Cardiac muscle cell (in vitro differentiated cells and primary cell): Measurements from ENCODE around the gene HOXD13. TPM values are rescaled to one million over a fixed set of nuclear protein-coding genes. Genes with fewer than 3 reads are reported as not detected.

Experiments used
- DNase-seq, 2 donors: peaks; one replicate each; pipeline versions ENCODE4 v3.0.0 to v3.0.0-alpha.2; 2010 to 2017; ENCODE audit warnings: low read depth in 1 of 2, low spot score in 1 of 2
- H3K27ac ChIP-seq: fragments of 200-600 bp; sonication (generic); 2 replicates; pipeline ENCODE4 v1.5.1; 2016
- H3K27me3 ChIP-seq: fragments of 200-600 bp; sonication (generic); 2 replicates; pipeline ENCODE4 v1.6.0; 2016; ENCODE audit warnings: control low read depth
- H3K36me3 ChIP-seq: fragments of 200-600 bp; sonication (generic); 2 replicates; pipeline ENCODE4 v1.5.1; 2016; ENCODE audit warnings: control low read depth
- H3K4me1 ChIP-seq: fragments of 200-600 bp; sonication (generic); 2 replicates; pipeline ENCODE4 v1.8.1; 2017; ENCODE audit warnings: low read depth, mild to moderate bottlenecking, mixed run types
- H3K4me3 ChIP-seq: fragments of 200-600 bp; sonication (generic); 2 replicates; pipeline ENCODE4 v1.5.1; 2016; ENCODE audit warnings: mild to moderate bottlenecking
- H3K9me3 ChIP-seq: fragments of 200-600 bp; sonication (generic); 2 replicates; pipeline ENCODE4 v1.5.1; 2017; ENCODE audit warnings: low read depth, mild to moderate bottlenecking, control low read depth
- CTCF ChIP-seq: IDR thresholded peaks from 2 replicates; pipeline ENCODE4 v1.5.1; 2012; ENCODE audit warnings: low read depth, mild to moderate bottlenecking, low read length
- polyA plus RNA-seq: library from polyadenylated mRNA; unstranded; fragments of >200 nt; fragmentation: Nextera tagmentation; extraction: Ambion mirVana; gene quantifications from 2 replicates; pipeline ENCODE4 v1.2.1, GENCODE V29; 2016
- total RNA-seq: library from RNA; depleted of rRNA; stranded (reverse); fragments of >200 nt; gene quantifications from 2 replicates; pipeline ENCODE4 v1.2.3, GENCODE V29; 2016

HOXD13 gene
- total and polyA plus RNA-seq, 2 experiments from 2014 or later = not detected

GRCh38 chr2:176090862-176091261 is 1.7 kb upstream of the HOXD13 start:
- no peak for DNase-seq
- no peaks in the 10 kb centered on the region for H3K9me3 ChIP-seq
- H3K36me3 ChIP-seq = no peaks in the 10 kb centered on the region
- TF ChIP-seq CTCF = no peak
- H3K27me3 ChIP-seq = peaks cover 100% of the 10 kb centered on the region
- peaks cover 3% of the 10 kb centered on the region for H3K4me1 ChIP-seq
- H3K4me3 ChIP-seq = no peak overlapping the region
- H3K27ac ChIP-seq = no peak overlapping the region

GRCh38 chr2:176091329-176092258 is 927 bp upstream of the HOXD13 start:
- TF ChIP-seq CTCF = no peak
- peaks cover 100% of the 10 kb centered on the region for H3K27me3 ChIP-seq
- H3K4me1 ChIP-seq = no peaks in the 10 kb centered on the region
- no peak overlapping the region for H3K27ac ChIP-seq
- no peaks in the 10 kb centered on the region for H3K36me3 ChIP-seq
- no peak for DNase-seq
- no peak overlapping the region for H3K4me3 ChIP-seq
- H3K9me3 ChIP-seq = no peaks in the 10 kb centered on the region

GRCh38 chr2:176093145-176093897 is 800 bp downstream of the HOXD13 start:
- peak overlapping the region; percentile 26 for H3K4me3 ChIP-seq
- DNase-seq = no peak

GRCh38 chr2:176093898-176094249 is 1.4 kb downstream of the HOXD13 start:
- no peak for TF ChIP-seq CTCF
- Histone ChIP-seq H3K27me3 (peaks cover 100% of the 10 kb centered on the region), H3K4me1 (no peaks in the 10 kb centered on the region), H3K27ac (no peak overlapping the region), H3K9me3 (no peaks in the 10 kb centered on the region), H3K4me3 (no peak overlapping the region), H3K36me3 (no peaks in the 10 kb centered on the region)
- DNase-seq = no peak

More at GRCh38 chr2:176093145-176093897, 800 bp downstream of the HOXD13 start:
- no peak for TF ChIP-seq CTCF
- Histone ChIP-seq H3K4me1 (no peaks in the 10 kb centered on the region), H3K36me3 (no peaks in the 10 kb centered on the region), H3K27me3 (peaks cover 100% of the 10 kb centered on the region), H3K27ac (no peak overlapping the region), H3K9me3 (no peaks in the 10 kb centered on the region)

GRCh38 chr2:176094349-176094748 is 1.8 kb downstream of the HOXD13 start:
- no peaks in the 10 kb centered on the region for H3K9me3 ChIP-seq
- no peaks in the 10 kb centered on the region for H3K36me3 ChIP-seq
- no peak for TF ChIP-seq CTCF
- no peaks in the 10 kb centered on the region for H3K4me1 ChIP-seq
- H3K4me3 ChIP-seq = no peak overlapping the region
- DNase-seq = no peak
- no peak overlapping the region for H3K27ac ChIP-seq
- H3K27me3 ChIP-seq = peaks cover 100% of the 10 kb centered on the region
